ENCODE measurements around the gene YY1.

YY1 gene

DNA sequence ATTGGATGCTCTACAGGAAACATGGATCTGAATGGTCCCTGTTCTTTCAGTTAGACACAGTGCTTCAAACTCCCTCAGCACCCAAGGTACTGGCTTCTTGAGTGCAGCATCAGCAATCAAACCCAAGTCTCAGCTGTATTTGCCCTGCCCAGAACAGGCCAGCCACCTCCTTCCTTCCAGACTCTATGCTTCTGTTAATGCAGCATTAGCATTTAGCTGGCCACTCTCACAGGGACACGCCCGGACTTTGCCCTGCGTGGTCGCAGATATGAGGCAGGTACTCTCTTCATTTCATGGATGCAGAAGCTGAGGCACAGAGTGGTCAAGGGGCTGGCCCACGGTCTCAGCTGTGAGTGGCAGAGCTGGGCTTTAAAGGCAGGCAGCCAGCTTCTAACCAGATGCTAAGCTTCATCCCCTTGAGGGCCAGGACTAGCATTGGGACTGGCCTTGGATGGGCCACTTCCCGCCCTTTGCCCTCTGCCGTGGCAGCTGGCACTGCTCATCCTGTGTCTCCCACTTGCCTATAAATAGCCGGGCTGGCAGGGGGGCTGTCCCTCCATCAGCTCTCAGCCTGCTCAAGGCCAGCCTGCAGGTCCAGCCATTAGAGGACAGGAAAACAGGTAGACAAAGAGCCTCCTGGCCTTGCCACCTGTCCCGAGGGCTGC is 82.7 kb downstream of the YY1 start:
- Histone ChIP-seq H3K9me2 (replicated peaks; ENCODE audit: control insufficient read depth, low read length) (no peaks in the 10 kb centered on the region), H3K79me2 (ENCODE audit: control insufficient read depth, low read length) (no peaks in the 10 kb centered on the region), H3K9me3 (ENCODE audit: control insufficient read depth, insufficient read depth, low read length) (no peaks in the 10 kb centered on the region), H4K20me1 (ENCODE audit: control insufficient read depth, insufficient read depth, low read depth, low read length) (no peaks in the 10 kb centered on the region), H3K27me3 (ENCODE audit: control insufficient read depth, low read length) (no peaks in the 10 kb centered on the region), H3K4me3 (ENCODE audit: low read length) (no peak overlapping the region), H3F3A (ENCODE audit: control insufficient read depth, insufficient read depth) (no peaks in the 10 kb centered on the region), H3K36me3 (ENCODE audit: control insufficient read depth, low read length) (no peaks in the 10 kb centered on the region), H3K4me2 (ENCODE audit: low read length) (no peak overlapping the region), H3K4me1 (ENCODE audit: control insufficient read depth, low read length) (peaks cover 7% of the 10 kb centered on the region), H3K27ac (ENCODE audit: low read depth, low read length) (no peak overlapping the region)
- TF ChIP-seq CTCF (IDR thresholded peaks at IDR 0.05; ENCODE audit: low read depth, low read length, poor library complexity, severe bottlenecking) = no peak
- no peak for TF ChIP-seq EZH2phosphoT487 (IDR thresholded peaks at IDR 0.05; ENCODE audit: borderline replicate concordance, low read length)

DNA sequence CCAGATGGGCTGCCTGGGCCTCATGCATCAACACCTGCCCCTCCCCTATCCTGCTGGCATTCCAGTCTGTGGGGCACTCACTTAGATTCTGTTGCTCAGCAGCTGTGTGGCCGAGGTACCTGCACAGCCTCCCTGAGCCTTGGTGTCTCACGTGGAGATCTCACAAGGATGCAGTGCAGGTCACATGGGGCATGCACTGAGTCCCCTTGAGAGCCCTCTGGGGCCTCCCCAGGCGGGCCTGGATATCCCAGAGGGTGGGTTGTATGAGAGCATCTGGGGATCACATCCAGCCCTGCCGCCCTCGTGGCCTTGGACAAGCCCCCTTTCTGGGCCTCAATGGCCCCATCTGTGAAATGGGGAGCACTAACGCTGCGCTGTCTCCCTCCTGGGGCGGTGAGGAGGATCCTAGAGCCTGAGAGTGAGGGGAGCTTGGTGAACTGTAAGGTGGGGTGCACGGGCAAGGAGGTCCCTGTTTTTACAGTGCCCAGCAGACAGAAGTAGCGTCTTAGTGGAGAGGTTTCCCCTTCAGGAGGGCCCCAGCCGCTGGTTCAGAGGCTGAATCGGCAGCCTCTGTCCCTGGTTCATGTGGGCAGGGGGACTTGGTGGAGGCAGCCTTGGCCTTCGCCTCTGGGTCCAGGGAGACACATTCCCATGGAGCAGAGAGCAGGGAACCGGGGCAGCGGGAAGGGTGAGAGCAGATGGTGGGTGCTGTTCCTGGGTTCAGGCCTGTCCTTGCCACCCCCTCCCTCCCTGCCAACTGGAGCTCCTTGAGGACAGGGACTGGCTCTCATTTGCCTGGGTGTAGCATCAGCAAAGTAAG is 83.4 kb downstream of the YY1 start:
- TF ChIP-seq EZH2phosphoT487 (IDR thresholded peaks at IDR 0.05; ENCODE audit: borderline replicate concordance, low read length) = no peak
- no peak for TF ChIP-seq CTCF (IDR thresholded peaks at IDR 0.05; ENCODE audit: low read depth, low read length, poor library complexity, severe bottlenecking)
- Histone ChIP-seq H3K79me2 (ENCODE audit: control insufficient read depth, low read length) (no peaks in the 10 kb centered on the region), H3K27ac (ENCODE audit: low read depth, low read length) (no peak overlapping the region), H3F3A (ENCODE audit: control insufficient read depth, insufficient read depth) (no peaks in the 10 kb centered on the region), H3K9me2 (replicated peaks; ENCODE audit: control insufficient read depth, low read length) (no peaks in the 10 kb centered on the region), H4K20me1 (ENCODE audit: control insufficient read depth, insufficient read depth, low read depth, low read length) (no peaks in the 10 kb centered on the region), H3K4me2 (ENCODE audit: low read length) (no peak overlapping the region), H3K36me3 (ENCODE audit: control insufficient read depth, low read length) (no peaks in the 10 kb centered on the region), H3K4me3 (ENCODE audit: low read length) (no peak overlapping the region), H3K4me1 (ENCODE audit: control insufficient read depth, low read length) (peaks cover 7% of the 10 kb centered on the region), H3K9me3 (ENCODE audit: control insufficient read depth, insufficient read depth, low read length) (no peaks in the 10 kb centered on the region), H3K27me3 (ENCODE audit: control insufficient read depth, low read length) (no peaks in the 10 kb centered on the region)

GRCh38 chr14:100323121-100323941 is 84.4 kb downstream of the YY1 start, which contains the start of gene SLC25A47:
Gene SLC25A47, plus strand, starts transcription at chr14:100323339. Its CDS starts 76 bp downstream, at chr14:100323415.
- no peaks in the 10 kb centered on the region for H4K20me1 ChIP-seq (ENCODE audit: control insufficient read depth, insufficient read depth, low read depth, low read length)
- peaks cover 2% of the 10 kb centered on the region for H3K4me1 ChIP-seq (ENCODE audit: control insufficient read depth, low read length)
- no peaks in the 10 kb centered on the region for H3K36me3 ChIP-seq (ENCODE audit: control insufficient read depth, low read length)
- no peak within 1 kb of the TSS for H3K4me3 ChIP-seq (ENCODE audit: low read length)
- H3K9me2 ChIP-seq (replicated peaks; ENCODE audit: control insufficient read depth, low read length) = no peaks in the 10 kb centered on the region
- no peaks in the 10 kb centered on the region for H3K9me3 ChIP-seq (ENCODE audit: control insufficient read depth, insufficient read depth, low read length)
- no peak within 1 kb of the TSS for H3K4me2 ChIP-seq (ENCODE audit: low read length)
- H3K27me3 ChIP-seq (ENCODE audit: control insufficient read depth, low read length) = no peaks in the 10 kb centered on the region
- H3F3A ChIP-seq (ENCODE audit: control insufficient read depth, insufficient read depth) = no peaks in the 10 kb centered on the region
- no peaks in the 10 kb centered on the region for H3K79me2 ChIP-seq (ENCODE audit: control insufficient read depth, low read length)
- H3K27ac ChIP-seq (ENCODE audit: low read depth, low read length) = no peak within 1 kb of the TSS
- no peak for TF ChIP-seq EZH2phosphoT487 (IDR thresholded peaks at IDR 0.05; ENCODE audit: borderline replicate concordance, low read length)
- no peak for TF ChIP-seq CTCF (IDR thresholded peaks at IDR 0.05; ENCODE audit: low read depth, low read length, poor library complexity, severe bottlenecking)

All from DOHH2 (cell line).